Measurements from ENCODE around the gene SEC14L5. TPM values are rescaled to one million over a fixed set of nuclear protein-coding genes. Genes with fewer than 3 reads are reported as not detected.
"Not testable (repeated sequence)": the region's sequence is repeated elsewhere in the genome, so short reads cannot be mapped to it uniquely, and the experiment has no call there.

The SEC14L5 gene
- total and polyA plus RNA-seq, 2 of the 4 experiments (the other 2 are of a cell fraction): 0.07 TPM; not detected in 1

GRCh38 chr16:4968278-4968677, 10.1 kb downstream of the SEC14L5 start:
- CTCF ChIA-PET; H3K4me3 ChIP-seq (ENCODE audit: insufficient read depth, low read depth, low read length); H2AFZ ChIP-seq (replicated peaks; ENCODE audit: low read length, poor library complexity); H4K8ac ChIP-seq (ENCODE audit: low read depth in 2 of 2, low read length in 2 of 2); H3K9me1 ChIP-seq (ENCODE audit: insufficient read depth, low read length); H3K4me2 ChIP-seq (ENCODE audit: low read depth, low read length); DNase-seq; H3K4me1 ChIP-seq (ENCODE audit: control insufficient read depth, insufficient read depth, low read length); POLR2A ChIA-PET (ENCODE audit: unreplicated experiment); H3K14ac ChIP-seq (replicated peaks; ENCODE audit: low read depth, low read length); H3K36me3 ChIP-seq (ENCODE audit: control insufficient read depth, insufficient read depth, low read length); H4K91ac ChIP-seq (ENCODE audit: insufficient read depth, low read depth, low read length); BruUV-seq (replicated peaks); H3K9ac ChIP-seq (ENCODE audit: low read depth, low read length); H3K4ac ChIP-seq (ENCODE audit: low read depth, low read length); H4K20me1 ChIP-seq (ENCODE audit: insufficient read depth, low read length); H2AK5ac ChIP-seq (ENCODE audit: low read depth, low read length); H2BK20ac ChIP-seq (ENCODE audit: low read depth, low read length); H2BK15ac ChIP-seq (ENCODE audit: low read depth, low read length); H3K79me1 ChIP-seq (ENCODE audit: low read depth in 1 of 2, low read length in 2 of 2); H4K5ac ChIP-seq (ENCODE audit: low read depth, low read length); H2AK9ac ChIP-seq (replicated peaks; ENCODE audit: low read depth, low read length, poor library complexity); H2BK5ac ChIP-seq (ENCODE audit: low read depth, low read length, poor library complexity, severe bottlenecking); H3K9me3 ChIP-seq (ENCODE audit: control insufficient read depth, insufficient read depth, low read length); H3K18ac ChIP-seq (ENCODE audit: low read depth, low read length); H3K27me3 ChIP-seq (ENCODE audit: control insufficient read depth, insufficient read depth, low read length); intact Hi-C loops (cut with micrococcal nuclease); H3K56ac ChIP-seq (ENCODE audit: extremely low read depth, insufficient read depth, low read length); H3K23ac ChIP-seq (ENCODE audit: low read depth, low read length); H2BK120ac ChIP-seq (ENCODE audit: low read depth, low read length); ATAC-seq (ENCODE audit: low read depth); dilution Hi-C loops (cut with HindIII; ENCODE audit: low sequenced_read_pairs, unreplicated experiment); H3K27ac ChIP-seq (ENCODE audit: insufficient read depth, low read length): not testable (repeated sequence)
- WGBS, 2 experiments (ENCODE audit: extremely low coverage in 2 of 2, insufficient read length in 1 of 2): 47% methylated on average over 2 of the region's 12 CpGs; no CpG with 5 or more reads in 1 of the 2 experiments
- in situ Hi-C loops (cut with MboI; ENCODE audit: low sequenced_read_pairs): loop anchor here (25.0 kb wide), 1 partner anchor 456 kb away; no protein-coding TSS in a partner anchor
